AG04449 (cell line): ENCODE data around the gene NEK11.

Experiments
- CTCF ChIA-PET: fragments of 350-600 bp; formaldehyde crosslinking; extraction: SDS; loops from one replicate; lab custom pipeline; 2021; ENCODE audit warnings: antibody characterized with exemption; lab: Yijun Ruan, JAX
- POLR2A ChIA-PET: fragments of 400-600, 350-600 bp; formaldehyde crosslinking; extraction: SDS; loops from one replicate; lab custom pipeline; 2020; ENCODE audit warnings: antibody characterized with exemption, inconsistent platforms; lab: Yijun Ruan, JAX
- DNase-seq: peaks from one replicate; pipeline ENCODE4 v3.0.0-alpha.2; 2010; ENCODE audit warnings: low read depth, low spot score
- H3K4me3 ChIP-seq: 2 replicates; pipeline ENCODE4 v1.5.1; 2011; ENCODE audit warnings: low read depth, mild to moderate bottlenecking, control low read depth, low read length
- TF ChIP-seq, protein P1 (sequence below): IDR thresholded peaks from one replicate; pipeline ENCODE4 v1.5.1; 2011; ENCODE audit warnings: mild to moderate bottlenecking, moderate library complexity, low read length, control low read depth, inconsistent platforms; ENCODE audit not compliant: insufficient read depth; ENCODE audit errors: missing control alignments

The NEK11 gene

GRCh38 chr3:131349454-131349853, 322.8 kb downstream of the NEK11 start:
- ChIA-PET POLR2A (interaction anchor here (1.0 to 1.2 kb wide), 2 partner anchors 11 to 32 kb away, joined by 3 to 6 read pairs; partner anchors contain the start of gene NUDT16), CTCF (interaction anchor here (1.1 to 1.2 kb wide), 2 partner anchors 10 to 11 kb away, joined by 5 to 6 read pairs; no protein-coding TSS in a partner anchor)
- TF ChIP-seq, protein P1, sequence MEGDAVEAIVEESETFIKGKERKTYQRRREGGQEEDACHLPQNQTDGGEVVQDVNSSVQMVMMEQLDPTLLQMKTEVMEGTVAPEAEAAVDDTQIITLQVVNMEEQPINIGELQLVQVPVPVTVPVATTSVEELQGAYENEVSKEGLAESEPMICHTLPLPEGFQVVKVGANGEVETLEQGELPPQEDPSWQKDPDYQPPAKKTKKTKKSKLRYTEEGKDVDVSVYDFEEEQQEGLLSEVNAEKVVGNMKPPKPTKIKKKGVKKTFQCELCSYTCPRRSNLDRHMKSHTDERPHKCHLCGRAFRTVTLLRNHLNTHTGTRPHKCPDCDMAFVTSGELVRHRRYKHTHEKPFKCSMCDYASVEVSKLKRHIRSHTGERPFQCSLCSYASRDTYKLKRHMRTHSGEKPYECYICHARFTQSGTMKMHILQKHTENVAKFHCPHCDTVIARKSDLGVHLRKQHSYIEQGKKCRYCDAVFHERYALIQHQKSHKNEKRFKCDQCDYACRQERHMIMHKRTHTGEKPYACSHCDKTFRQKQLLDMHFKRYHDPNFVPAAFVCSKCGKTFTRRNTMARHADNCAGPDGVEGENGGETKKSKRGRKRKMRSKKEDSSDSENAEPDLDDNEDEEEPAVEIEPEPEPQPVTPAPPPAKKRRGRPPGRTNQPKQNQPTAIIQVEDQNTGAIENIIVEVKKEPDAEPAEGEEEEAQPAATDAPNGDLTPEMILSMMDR: no peak
- H3K4me3 ChIP-seq: no peak overlapping the region
- DNase-seq: no peak

- DNase-seq: peak; percentile 56
- POLR2A ChIA-PET: interaction anchor here (1.0 to 1.2 kb wide), 2 partner anchors 11 to 32 kb away, joined by 3 to 6 read pairs; partner anchors contain the start of gene NUDT16
- H3K4me3 ChIP-seq: no peak overlapping the region
- TF ChIP-seq, protein P1: no peak
- CTCF ChIA-PET: interaction anchor here (1.1 to 1.2 kb wide), 2 partner anchors 10 to 11 kb away, joined by 5 to 6 read pairs; no protein-coding TSS in a partner anchor
Measured at GRCh38 chr3:131349946-131350347, 323.3 kb downstream of the NEK11 start.

- no peak overlapping the region for H3K4me3 ChIP-seq
- no peak for DNase-seq
- ChIA-PET CTCF (interaction anchor here (1.1 kb wide), 1 partner anchor 10 kb away, joined by 5 read pairs; no protein-coding TSS in a partner anchor), POLR2A (interaction anchor here (1.0 to 1.2 kb wide), 2 partner anchors 12 to 31 kb away, joined by 3 to 6 read pairs; partner anchors contain the start of gene NUDT16)
- TF ChIP-seq, protein P1: no peak
Measured at GRCh38 chr3:131350506-131350905, 323.8 kb downstream of the NEK11 start.

GRCh38 chr3:131353016-131353877, 326.6 kb downstream of the NEK11 start:
- no peak overlapping the region for H3K4me3 ChIP-seq
- POLR2A ChIA-PET: no interaction called here
- no peak for DNase-seq
- CTCF ChIA-PET: interaction anchor here (1.3 to 1.6 kb wide), 2 partner anchors 11 to 29 kb away, joined by 3 read pairs; no protein-coding TSS in a partner anchor
- TF ChIP-seq, protein P1: no peak

DNA sequence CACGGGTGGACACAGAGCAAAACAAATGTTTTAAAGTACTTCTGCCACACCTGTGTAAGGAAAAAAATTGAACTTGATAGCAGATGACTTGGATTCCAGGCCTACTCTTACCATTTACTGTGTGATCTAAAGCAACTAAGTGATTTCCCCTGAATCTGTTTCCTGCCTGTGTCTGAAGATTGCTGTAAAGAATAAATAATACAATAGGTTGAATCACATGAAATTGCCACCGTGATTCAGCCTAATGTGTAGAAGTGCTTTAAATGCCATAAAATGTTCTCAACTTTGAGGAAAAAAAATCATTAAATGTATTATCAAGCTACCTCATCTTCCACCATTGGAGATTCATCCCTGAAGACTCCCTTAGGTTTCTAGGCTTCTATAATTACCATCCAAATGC, 327.3 kb downstream of the NEK11 start:
- TF ChIP-seq, protein P1: no peak
- POLR2A ChIA-PET: interaction anchor here (0.6 kb wide), 1 partner anchor 8 kb away, joined by 3 read pairs; no protein-coding TSS in a partner anchor
- no peak for DNase-seq
- CTCF ChIA-PET: interaction anchor here (1.6 kb wide), 1 partner anchor 28 kb away, joined by 3 read pairs; no protein-coding TSS in a partner anchor
- H3K4me3 ChIP-seq: no peak overlapping the region
